PC-3 (cell line): Measurements from ENCODE around the gene KLK11.

Experiments
- EZH2 ChIP-seq: fragments of 300-600 bp; sonication (generic); IDR thresholded peaks from one replicate; pipeline ENCODE4 v1.6.1; 2017; ENCODE audit warnings: antibody characterized with exemption, mild to moderate bottlenecking, low read length; ENCODE audit not compliant: unreplicated experiment
- EZH2phosphoT487 ChIP-seq: fragments of 300-600 bp; sonication (generic); IDR thresholded peaks from 2 replicates; pipeline ENCODE4 v1.6.1; 2018; ENCODE audit warnings: mild to moderate bottlenecking, antibody characterized with exemption, low read length, borderline replicate concordance
- TF ChIP-seq, protein P1 (sequence below): fragments of 300-600 bp; sonication (generic); conservative IDR thresholded peaks from 2 replicates; pipeline ENCODE4 v1.5.1; 2017; ENCODE audit warnings: antibody characterized with exemption, low read depth, mild to moderate bottlenecking, low read length

DNA sequence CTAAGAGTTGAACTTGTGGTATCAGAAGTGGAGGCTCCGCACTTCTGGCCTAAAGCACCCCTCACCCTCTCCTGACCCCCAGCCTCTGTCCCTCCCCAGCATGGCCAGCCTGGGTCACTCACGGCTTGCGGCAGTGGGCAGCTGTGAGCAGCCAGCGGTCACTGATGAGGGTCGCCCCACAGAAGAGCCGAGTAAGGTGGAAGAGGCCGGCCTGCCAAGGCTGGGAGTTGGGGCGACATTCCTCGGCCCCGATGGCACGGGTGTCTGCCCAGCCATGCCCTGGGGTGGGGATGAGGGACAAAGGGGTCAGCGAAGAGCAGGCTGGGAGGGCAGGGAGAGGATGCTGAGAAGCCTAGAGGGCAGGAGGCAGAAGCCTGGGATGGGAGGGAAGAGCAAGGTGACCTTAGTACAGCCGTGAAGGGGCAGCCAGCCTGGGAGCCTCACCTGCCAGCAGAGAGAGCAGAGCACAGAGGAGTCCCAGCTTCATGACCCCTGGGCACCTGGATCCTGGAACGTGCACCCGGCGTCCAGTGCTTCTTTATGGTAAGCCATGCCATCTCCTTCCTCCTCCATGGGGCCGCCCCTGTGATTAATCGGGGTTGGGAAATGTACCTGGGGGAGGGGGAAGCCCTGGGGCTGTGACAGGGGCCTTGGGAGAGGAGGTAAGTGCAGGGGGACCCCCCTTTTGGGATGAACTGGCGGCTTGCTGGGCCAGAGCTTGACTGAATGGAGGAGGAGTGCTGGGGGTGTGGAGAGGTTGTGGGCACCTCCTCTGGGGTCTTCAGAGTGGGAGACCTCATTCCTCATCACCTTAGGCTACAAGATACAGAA, 17.1 kb downstream of the KLK11 start:
- TF ChIP-seq, protein P1, sequence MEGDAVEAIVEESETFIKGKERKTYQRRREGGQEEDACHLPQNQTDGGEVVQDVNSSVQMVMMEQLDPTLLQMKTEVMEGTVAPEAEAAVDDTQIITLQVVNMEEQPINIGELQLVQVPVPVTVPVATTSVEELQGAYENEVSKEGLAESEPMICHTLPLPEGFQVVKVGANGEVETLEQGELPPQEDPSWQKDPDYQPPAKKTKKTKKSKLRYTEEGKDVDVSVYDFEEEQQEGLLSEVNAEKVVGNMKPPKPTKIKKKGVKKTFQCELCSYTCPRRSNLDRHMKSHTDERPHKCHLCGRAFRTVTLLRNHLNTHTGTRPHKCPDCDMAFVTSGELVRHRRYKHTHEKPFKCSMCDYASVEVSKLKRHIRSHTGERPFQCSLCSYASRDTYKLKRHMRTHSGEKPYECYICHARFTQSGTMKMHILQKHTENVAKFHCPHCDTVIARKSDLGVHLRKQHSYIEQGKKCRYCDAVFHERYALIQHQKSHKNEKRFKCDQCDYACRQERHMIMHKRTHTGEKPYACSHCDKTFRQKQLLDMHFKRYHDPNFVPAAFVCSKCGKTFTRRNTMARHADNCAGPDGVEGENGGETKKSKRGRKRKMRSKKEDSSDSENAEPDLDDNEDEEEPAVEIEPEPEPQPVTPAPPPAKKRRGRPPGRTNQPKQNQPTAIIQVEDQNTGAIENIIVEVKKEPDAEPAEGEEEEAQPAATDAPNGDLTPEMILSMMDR: no peak
- TF ChIP-seq EZH2 (no peak), EZH2phosphoT487 (no peak)
